ENCODE measurements around the gene HS3ST3A1. TPM values are rescaled to one million over a fixed set of nuclear protein-coding genes. Genes with fewer than 3 reads are reported as not detected.

The HS3ST3A1 gene
- total RNA-seq, 1 donor from 2014 or later, result 0.16 TPM

DNA sequence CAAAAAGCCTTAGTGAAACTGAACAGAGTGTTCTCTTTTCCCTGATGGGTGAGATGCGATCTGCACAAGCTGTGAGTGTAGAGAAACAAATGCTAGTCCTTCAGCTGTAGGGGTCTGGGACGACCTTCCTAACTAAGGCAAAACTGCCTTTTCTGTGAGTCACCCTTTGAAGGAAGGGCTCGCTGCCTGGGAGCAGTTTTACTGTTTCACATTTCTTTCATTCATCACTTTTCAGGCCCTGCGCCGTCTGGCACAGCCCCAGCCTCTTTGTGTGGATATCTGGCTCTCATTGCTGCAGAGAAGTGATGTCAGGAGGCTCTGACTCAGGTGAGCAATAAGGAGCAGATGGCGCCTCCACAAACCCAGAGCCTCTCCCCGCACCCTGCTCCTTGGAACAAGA, 57.4 kb downstream of the HS3ST3A1 start:
- intact Hi-C loops (cut with micrococcal nuclease), result no loop called here
- no peaks in the 10 kb centered on the region for H3K9me3 ChIP-seq (replicated peaks)
- no peak for DNase-seq
- no peaks in the 10 kb centered on the region for H3K27me3 ChIP-seq (ENCODE audit: low read depth)
- TF ChIP-seq, protein P1, sequence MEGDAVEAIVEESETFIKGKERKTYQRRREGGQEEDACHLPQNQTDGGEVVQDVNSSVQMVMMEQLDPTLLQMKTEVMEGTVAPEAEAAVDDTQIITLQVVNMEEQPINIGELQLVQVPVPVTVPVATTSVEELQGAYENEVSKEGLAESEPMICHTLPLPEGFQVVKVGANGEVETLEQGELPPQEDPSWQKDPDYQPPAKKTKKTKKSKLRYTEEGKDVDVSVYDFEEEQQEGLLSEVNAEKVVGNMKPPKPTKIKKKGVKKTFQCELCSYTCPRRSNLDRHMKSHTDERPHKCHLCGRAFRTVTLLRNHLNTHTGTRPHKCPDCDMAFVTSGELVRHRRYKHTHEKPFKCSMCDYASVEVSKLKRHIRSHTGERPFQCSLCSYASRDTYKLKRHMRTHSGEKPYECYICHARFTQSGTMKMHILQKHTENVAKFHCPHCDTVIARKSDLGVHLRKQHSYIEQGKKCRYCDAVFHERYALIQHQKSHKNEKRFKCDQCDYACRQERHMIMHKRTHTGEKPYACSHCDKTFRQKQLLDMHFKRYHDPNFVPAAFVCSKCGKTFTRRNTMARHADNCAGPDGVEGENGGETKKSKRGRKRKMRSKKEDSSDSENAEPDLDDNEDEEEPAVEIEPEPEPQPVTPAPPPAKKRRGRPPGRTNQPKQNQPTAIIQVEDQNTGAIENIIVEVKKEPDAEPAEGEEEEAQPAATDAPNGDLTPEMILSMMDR (IDR thresholded peaks at IDR 0.05; ENCODE audit: borderline replicate concordance), result no peak
- H3K4me3 ChIP-seq, result no peak overlapping the region
- H3K27ac ChIP-seq (replicated peaks), result no peak overlapping the region
- H3K4me1 ChIP-seq, result no peaks in the 10 kb centered on the region
- no peaks in the 10 kb centered on the region for H3K36me3 ChIP-seq

DNA sequence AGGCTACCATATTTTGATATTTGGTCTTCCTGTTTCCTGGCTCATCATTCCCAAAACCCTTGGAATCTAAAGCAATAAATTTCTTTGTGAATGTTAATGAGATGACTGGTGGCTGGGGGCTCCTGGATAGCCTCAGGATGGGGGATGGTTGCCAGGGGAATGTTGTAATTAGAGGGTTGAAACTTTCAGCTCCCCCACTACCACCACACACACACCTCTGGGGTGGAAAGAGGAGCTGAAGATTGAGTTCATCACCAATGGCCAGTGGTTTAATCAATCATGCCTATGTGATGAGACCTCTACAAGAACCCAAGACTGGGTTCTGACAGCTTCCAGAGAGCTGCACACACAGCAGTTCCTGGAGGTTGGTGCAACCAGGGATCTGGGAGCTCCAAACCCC, 59.1 kb downstream of the HS3ST3A1 start:
- Histone ChIP-seq H3K36me3 (no peaks in the 10 kb centered on the region), H3K4me1 (no peaks in the 10 kb centered on the region), H3K27ac (replicated peaks) (no peak overlapping the region), H3K27me3 (ENCODE audit: low read depth) (no peaks in the 10 kb centered on the region), H3K4me3 (no peak overlapping the region), H3K9me3 (replicated peaks) (peaks cover 5% of the 10 kb centered on the region)
- DNase-seq, result no peak
- intact Hi-C loops (cut with micrococcal nuclease), result no loop called here
- TF ChIP-seq, protein P1 (IDR thresholded peaks at IDR 0.05; ENCODE audit: borderline replicate concordance), result no peak

DNA sequence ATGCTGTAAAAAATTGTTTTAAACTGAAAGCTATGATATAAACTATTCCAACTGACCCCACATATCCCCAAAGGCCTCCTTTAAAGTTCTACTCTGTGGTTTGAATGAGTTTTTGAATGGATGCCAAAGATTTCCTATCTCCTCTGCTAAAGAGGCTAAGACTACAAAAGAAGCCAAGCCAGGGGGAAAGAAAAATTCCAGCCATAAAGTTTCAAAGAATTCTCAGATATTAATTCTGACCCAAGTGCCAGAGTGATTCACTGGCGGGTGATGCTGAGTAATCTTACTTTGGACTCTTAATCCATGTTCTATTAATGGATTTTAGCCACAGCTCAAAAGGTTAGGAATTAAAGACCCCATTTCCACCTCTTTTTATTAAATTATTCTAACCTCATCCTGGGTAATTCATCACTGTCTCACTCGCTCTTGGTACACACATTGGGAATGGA, 60.7 kb downstream of the HS3ST3A1 start:
- intact Hi-C loops (cut with micrococcal nuclease), result no loop called here
- Histone ChIP-seq H3K27me3 (ENCODE audit: low read depth) (no peaks in the 10 kb centered on the region), H3K27ac (replicated peaks) (no peak overlapping the region), H3K4me3 (no peak overlapping the region), H3K36me3 (no peaks in the 10 kb centered on the region), H3K9me3 (replicated peaks) (peaks cover 5% of the 10 kb centered on the region), H3K4me1 (no peaks in the 10 kb centered on the region)
- TF ChIP-seq, protein P1 (IDR thresholded peaks at IDR 0.05; ENCODE audit: borderline replicate concordance), result no peak
- no peak for DNase-seq

DNA sequence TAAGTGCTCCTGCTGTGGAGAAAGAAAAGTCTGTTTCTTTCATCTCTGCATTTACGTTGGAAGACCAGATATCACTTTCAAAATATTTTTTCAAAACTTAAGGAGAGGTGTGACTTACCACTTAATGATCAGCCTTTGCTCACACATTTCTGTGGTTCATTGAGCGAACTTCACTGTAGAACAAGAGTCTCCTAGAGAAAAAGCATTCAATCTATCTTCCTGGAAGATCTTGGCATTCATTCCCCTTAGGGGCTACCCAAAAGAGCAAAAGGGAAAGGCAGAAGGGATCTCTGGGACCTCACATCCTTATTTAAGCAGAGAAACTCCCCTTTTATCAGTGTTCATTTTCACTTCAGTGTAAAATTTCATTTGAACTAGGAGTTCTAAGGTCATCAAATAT, 61.2 kb downstream of the HS3ST3A1 start:
- H3K27ac ChIP-seq (replicated peaks), result no peak overlapping the region
- no peaks in the 10 kb centered on the region for H3K27me3 ChIP-seq (ENCODE audit: low read depth)
- intact Hi-C loops (cut with micrococcal nuclease), result no loop called here
- no peak for DNase-seq
- no peak overlapping the region for H3K4me3 ChIP-seq
- H3K4me1 ChIP-seq, result no peaks in the 10 kb centered on the region
- TF ChIP-seq, protein P1 (IDR thresholded peaks at IDR 0.05; ENCODE audit: borderline replicate concordance), result no peak
- peaks cover 8% of the 10 kb centered on the region for H3K9me3 ChIP-seq (replicated peaks)
- H3K36me3 ChIP-seq, result no peaks in the 10 kb centered on the region

DNA sequence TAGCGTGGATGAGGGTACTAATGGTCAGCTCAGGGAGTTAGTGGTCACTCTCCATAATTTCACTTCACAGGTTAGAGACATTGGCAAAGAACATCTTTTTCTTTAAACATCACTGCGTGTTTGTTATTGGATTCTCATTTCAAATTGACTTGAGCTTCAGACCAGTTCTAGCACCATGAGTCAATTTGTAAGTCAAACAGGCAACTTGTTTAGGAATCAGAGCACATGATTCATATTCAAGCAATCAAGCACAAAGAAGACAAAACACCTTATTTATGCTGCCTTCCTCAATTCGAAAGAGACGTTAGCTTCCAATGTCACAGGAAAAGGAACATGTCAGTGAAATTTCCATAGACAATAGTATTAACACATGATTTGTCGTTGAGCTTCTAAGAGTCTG, 62.3 kb downstream of the HS3ST3A1 start:
- Histone ChIP-seq H3K4me3 (no peak overlapping the region), H3K36me3 (no peaks in the 10 kb centered on the region), H3K9me3 (replicated peaks) (peaks cover 19% of the 10 kb centered on the region), H3K27ac (replicated peaks) (no peak overlapping the region), H3K27me3 (ENCODE audit: low read depth) (no peaks in the 10 kb centered on the region), H3K4me1 (no peaks in the 10 kb centered on the region)
- intact Hi-C loops (cut with micrococcal nuclease), result no loop called here
- no peak for DNase-seq
- TF ChIP-seq, protein P1 (IDR thresholded peaks at IDR 0.05; ENCODE audit: borderline replicate concordance), result no peak

Data from left ventricle myocardium inferior (tissue), 1 donor.